Choroid plexus epithelial cell (primary cell): Measurements from ENCODE around the gene CYTH1.
A peak's percentile ranks its signal among the peaks of the same experiment; 100 is the strongest.

Source experiments
- DNase-seq: peaks from one replicate; pipeline ENCODE4 v3.0.0-alpha.2; 2010; ENCODE audit warnings: low read depth
- H3K4me3 ChIP-seq: 2 replicates; pipeline ENCODE4 v1.5.1; 2011; ENCODE audit warnings: low read depth, mild to moderate bottlenecking, control low read depth, low read length, moderate library complexity
- TF ChIP-seq, protein P1 (sequence below): conservative IDR thresholded peaks from 2 replicates; pipeline ENCODE4 v1.5.1; 2011; ENCODE audit warnings: low read depth, mild to moderate bottlenecking, control low read depth, inconsistent platforms, low read length, moderate library complexity

CYTH1 gene

DNA sequence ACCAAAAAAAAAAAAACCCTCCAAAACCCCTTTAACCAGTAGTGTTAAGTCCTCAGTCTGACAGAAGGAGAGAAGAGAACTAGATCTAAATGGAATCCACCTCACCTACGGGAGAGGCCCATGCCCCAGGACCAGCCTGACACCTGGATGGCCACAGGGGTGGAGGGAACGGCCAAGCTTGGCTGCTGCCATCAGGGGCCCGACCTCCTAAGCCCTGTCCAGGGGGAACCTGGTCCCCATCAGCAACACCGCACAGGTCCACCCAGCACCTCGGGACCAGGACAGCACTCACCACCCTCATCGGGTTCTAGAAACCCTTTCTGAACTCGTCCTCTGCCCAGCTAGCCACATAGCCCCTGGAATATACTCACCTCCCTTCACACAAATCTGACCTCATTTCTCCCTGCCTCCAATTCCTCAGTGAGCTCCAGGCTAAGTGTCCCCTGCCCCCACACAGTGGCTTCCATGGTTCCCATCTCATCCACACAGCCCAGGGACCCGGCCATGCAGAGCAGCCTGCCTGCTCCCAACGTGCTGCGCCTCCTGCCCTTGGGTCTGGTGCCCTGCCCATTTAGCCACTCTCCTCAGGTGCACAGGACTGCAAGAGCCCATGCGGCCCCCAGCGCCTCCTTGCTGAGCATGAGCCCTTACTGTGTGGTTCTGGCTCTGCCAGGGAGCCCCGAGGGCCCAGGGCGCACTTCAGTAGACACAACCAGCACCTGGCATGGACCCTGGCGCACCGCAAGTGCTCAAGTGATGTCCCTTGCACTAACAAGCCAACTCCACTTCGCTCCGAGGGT, 18.3 kb upstream of the CYTH1 start:
- H3K4me3 ChIP-seq: no peak overlapping the region
- TF ChIP-seq, protein P1, sequence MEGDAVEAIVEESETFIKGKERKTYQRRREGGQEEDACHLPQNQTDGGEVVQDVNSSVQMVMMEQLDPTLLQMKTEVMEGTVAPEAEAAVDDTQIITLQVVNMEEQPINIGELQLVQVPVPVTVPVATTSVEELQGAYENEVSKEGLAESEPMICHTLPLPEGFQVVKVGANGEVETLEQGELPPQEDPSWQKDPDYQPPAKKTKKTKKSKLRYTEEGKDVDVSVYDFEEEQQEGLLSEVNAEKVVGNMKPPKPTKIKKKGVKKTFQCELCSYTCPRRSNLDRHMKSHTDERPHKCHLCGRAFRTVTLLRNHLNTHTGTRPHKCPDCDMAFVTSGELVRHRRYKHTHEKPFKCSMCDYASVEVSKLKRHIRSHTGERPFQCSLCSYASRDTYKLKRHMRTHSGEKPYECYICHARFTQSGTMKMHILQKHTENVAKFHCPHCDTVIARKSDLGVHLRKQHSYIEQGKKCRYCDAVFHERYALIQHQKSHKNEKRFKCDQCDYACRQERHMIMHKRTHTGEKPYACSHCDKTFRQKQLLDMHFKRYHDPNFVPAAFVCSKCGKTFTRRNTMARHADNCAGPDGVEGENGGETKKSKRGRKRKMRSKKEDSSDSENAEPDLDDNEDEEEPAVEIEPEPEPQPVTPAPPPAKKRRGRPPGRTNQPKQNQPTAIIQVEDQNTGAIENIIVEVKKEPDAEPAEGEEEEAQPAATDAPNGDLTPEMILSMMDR: no peak
- DNase-seq: no peak

DNA sequence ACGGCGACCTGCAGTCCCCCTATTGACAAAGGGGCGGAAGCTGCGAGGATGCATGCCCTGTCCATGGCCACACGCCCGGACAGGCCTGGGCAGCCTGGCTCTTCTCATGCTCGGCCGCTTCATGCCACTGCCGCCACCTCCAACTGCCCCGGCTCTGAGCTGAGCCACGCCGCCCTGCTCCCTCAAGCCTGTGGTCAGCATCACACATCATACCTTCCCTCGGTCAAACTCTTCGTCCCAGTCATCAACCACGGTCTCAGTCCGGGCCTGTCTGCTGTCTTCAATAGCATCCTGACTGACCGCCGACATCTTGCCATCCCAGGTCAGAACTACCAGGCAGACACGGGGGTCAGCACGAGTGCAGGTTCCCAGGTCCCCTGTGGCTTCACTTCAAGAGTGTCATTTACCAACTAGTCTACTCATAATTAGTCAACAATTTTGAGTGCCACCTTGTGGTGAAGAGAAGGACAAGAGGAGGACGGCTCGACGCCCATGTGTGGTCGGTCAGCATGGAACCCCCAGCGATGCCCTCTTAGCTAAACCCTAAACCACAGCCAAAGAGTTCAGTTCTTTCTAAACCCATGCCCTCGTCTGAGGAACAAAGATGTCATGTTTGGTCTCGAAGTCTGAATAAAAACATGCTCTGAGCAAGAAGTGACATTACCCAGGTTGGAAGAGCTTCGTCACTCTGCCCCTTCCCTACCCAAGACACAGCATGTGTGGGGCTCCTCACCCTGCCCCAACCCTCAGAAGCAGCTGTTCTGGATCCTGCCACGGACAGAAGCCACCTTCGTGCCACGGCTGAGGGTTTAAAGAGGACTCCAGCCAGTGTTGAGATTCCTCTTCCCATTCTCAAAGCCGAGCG, 16.9 kb upstream of the CYTH1 start:
- no peak overlapping the region for H3K4me3 ChIP-seq
- TF ChIP-seq, protein P1: peak; percentile 60
- peak; percentile 47 for DNase-seq

DNA sequence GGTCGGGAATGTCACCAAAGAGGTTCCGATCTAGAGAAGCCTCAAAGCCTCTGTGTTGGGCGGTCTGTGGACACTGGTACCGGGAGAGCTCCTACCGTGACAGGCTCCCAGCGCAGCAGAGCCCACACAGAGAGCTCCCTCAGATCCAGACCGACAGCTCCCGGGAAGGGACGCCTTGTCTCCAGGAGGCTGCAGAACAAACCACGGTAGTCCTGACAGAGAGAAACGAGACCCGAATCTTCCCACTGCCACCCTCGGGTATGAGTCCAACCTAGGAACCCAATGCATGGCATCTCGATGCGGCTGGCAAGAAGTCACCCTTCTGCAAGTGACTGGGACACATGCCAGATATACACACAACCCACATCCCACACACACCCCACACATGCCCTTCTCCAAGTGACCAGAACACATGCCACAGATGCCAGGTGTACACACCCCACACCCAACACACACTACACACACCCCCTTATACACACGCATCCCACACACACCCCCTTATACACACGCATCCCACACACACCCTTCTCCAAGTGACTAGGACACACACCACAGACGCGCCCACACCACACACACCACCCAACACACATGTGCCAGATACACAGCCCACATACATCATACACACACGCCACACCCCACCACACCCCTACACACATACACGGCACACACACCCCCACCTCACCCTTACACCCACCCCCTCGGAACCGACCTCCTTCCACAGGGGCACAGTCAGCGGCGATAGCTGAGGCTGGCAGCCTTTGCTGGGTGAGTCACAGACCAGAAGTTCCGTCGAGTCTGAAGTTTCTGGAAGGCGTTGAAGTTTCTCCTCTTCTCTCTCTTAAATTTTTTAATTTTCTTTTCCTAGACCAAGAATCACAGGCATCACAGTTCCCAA, 15.9 kb upstream of the CYTH1 start:
- no peak for DNase-seq
- TF ChIP-seq, protein P1: no peak
- H3K4me3 ChIP-seq: no peak overlapping the region

DNA sequence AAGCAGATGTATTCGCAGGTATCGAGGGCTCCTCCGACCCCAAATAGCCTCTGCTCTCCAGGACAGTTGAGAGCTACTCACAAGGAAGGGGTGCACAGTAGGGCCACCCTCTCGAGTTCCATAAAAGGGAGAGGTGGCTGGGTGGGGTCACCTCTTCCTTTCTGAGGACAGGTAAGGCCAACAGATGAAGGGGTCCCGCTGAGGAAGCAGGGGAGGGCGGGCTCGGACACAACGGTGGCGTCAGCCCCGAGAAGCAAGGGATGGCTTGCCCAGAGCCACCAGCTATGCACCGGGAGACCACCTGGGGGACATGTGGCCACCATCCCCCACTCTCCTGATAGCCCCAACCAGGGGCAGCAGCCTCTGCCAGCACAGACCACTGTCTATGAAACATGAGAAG, 15.1 kb upstream of the CYTH1 start:
- TF ChIP-seq, protein P1: no peak
- no peak for DNase-seq
- H3K4me3 ChIP-seq: no peak overlapping the region

GRCh38 chr17:78796517-78796900, 14.4 kb upstream of the CYTH1 start:
- DNase-seq: no peak
- no peak overlapping the region for H3K4me3 ChIP-seq
- TF ChIP-seq, protein P1: no peak

GRCh38 chr17:78795861-78796516, 13.9 kb upstream of the CYTH1 start:
- no peak overlapping the region for H3K4me3 ChIP-seq
- TF ChIP-seq, protein P1: no peak
- DNase-seq: no peak
